ENCODE measurements around the gene ETV6.

DNA sequence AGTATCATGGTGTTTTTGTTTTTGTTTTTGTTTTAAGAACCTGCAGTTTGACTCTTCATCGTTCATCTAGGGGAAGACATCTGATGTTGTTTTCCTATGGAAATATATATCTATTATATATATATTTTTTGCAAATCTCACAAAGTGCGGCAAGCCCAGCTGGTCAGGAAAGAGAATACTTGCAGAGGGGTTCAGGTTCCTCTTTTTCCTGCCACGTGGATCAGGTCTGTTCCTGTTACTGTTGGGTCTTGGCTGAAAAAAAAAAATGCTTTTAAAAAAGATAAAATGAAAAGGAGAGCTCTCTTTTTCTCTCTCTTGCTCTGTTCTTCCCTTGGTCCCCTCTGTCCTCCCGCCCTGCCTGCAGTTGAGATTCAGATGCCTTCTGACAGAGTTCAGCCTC, 241.9 kb downstream of the ETV6 start:
- TF ChIP-seq ZFX (CRISPR knock-in tag; IDR thresholded peaks at IDR 0.05): no peak
- TF ChIP-seq TAF1 (IDR thresholded peaks at IDR 0.05; ENCODE audit: control insufficient read depth, extremely low read depth, insufficient read depth, low read length, severe bottlenecking): no peak
- TF ChIP-seq ZNF76 (CRISPR knock-in tag; IDR thresholded peaks at IDR 0.05; ENCODE audit: borderline replicate concordance): no peak
- no peak for TF ChIP-seq POLR2A (conservative IDR thresholded peaks at IDR 0.05)
